ENCODE results near the gene NLGN1.
A peak's percentile ranks its signal among the peaks of the same experiment; 100 is the strongest.

NLGN1 gene

DNA sequence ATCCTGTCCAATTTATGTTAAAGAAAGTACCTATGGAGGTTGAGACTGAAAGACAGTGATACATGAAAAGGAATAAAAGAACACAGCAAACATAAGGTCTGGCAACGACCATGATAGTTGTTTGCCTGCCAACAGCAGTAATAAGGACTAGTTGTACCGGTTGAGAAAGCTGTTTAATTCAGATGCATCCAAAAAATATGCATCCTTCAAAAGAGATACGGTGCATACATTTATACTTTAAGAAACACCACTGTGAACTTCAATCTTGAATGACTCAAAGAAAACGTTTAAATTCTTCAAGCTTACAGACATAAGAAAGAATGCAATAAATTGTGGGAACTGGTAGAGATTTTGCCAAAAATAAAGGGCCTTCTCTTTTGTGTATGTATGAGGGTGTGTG lies 492.1 kb downstream of the NLGN1 start:
- Histone ChIP-seq H3K36me3 (ENCODE audit: control insufficient read depth in 4 of 4, insufficient read depth in 4 of 4, low read length in 3 of 4) (no peaks in the 10 kb centered on the region), H3K27ac (ENCODE audit: insufficient read depth in 1 of 2, low read depth in 1 of 2, low read length in 2 of 2, poor library complexity in 1 of 2, severe bottlenecking in 2 of 2) (no peak overlapping the region), H3K27me3 (replicated peaks in 2 of 5; ENCODE audit: control insufficient read depth in 4 of 5, insufficient read depth in 5 of 5, low read length in 4 of 5) (no peaks in the 10 kb centered on the region), H3K9me3 (ENCODE audit: control extremely low read depth in 1 of 5, control insufficient read depth in 4 of 5, insufficient read depth in 2 of 5, low read depth in 1 of 5, low read length in 4 of 5) (no peaks in the 10 kb centered on the region), H3K4me1 (ENCODE audit: control extremely low read depth in 1 of 4, control insufficient read depth in 4 of 4, insufficient read depth in 4 of 4, low read length in 3 of 4) (peaks cover 0 to 6% (median 2%) of the 10 kb centered on the region in 4 experiments), H3K4me3 (ENCODE audit: control insufficient read depth in 1 of 7, extremely low read depth in 1 of 7, insufficient read depth in 4 of 7, low read depth in 2 of 7, low read length in 6 of 7) (no peak overlapping the region)
- POLR2A ChIA-PET, result no interaction called here
- CTCF ChIA-PET, result interaction anchor here (1.4 kb wide), 1 partner anchor 16 kb away, joined by 3 read pairs; no protein-coding TSS in a partner anchor
- WGBS (ENCODE audit: insufficient coverage), result 92% methylated on average over 2 of the region's 4 CpGs
- no peak for DNase-seq

GRCh38 chr3:173890091-173890490 lies 492.5 kb downstream of the NLGN1 start:
- H3K27me3 ChIP-seq (replicated peaks in 2 of 5; ENCODE audit: control insufficient read depth in 4 of 5, insufficient read depth in 5 of 5, low read length in 4 of 5), result no peaks in the 10 kb centered on the region
- DNase-seq, result no peak
- ChIA-PET CTCF (interaction anchor here (1.4 kb wide), 1 partner anchor 15 kb away, joined by 3 read pairs; no protein-coding TSS in a partner anchor), POLR2A (no interaction called here)
- H3K9me3 ChIP-seq (ENCODE audit: control extremely low read depth in 1 of 5, control insufficient read depth in 4 of 5, insufficient read depth in 2 of 5, low read depth in 1 of 5, low read length in 4 of 5), result no peaks in the 10 kb centered on the region
- no peaks in the 10 kb centered on the region for H3K36me3 ChIP-seq (ENCODE audit: control insufficient read depth in 4 of 4, insufficient read depth in 4 of 4, low read length in 3 of 4)
- H3K4me3 ChIP-seq (ENCODE audit: control insufficient read depth in 1 of 7, extremely low read depth in 1 of 7, insufficient read depth in 4 of 7, low read depth in 2 of 7, low read length in 6 of 7), result no peak overlapping the region
- 100% methylated on average over 3 of the region's 4 CpGs for WGBS (ENCODE audit: insufficient coverage)
- no peak overlapping the region for H3K27ac ChIP-seq (ENCODE audit: insufficient read depth in 1 of 2, low read depth in 1 of 2, low read length in 2 of 2, poor library complexity in 1 of 2, severe bottlenecking in 2 of 2)
- peaks cover 0 to 6% (median 2%) of the 10 kb centered on the region in 4 experiments for H3K4me1 ChIP-seq (ENCODE audit: control extremely low read depth in 1 of 4, control insufficient read depth in 4 of 4, insufficient read depth in 4 of 4, low read length in 3 of 4)

DNA sequence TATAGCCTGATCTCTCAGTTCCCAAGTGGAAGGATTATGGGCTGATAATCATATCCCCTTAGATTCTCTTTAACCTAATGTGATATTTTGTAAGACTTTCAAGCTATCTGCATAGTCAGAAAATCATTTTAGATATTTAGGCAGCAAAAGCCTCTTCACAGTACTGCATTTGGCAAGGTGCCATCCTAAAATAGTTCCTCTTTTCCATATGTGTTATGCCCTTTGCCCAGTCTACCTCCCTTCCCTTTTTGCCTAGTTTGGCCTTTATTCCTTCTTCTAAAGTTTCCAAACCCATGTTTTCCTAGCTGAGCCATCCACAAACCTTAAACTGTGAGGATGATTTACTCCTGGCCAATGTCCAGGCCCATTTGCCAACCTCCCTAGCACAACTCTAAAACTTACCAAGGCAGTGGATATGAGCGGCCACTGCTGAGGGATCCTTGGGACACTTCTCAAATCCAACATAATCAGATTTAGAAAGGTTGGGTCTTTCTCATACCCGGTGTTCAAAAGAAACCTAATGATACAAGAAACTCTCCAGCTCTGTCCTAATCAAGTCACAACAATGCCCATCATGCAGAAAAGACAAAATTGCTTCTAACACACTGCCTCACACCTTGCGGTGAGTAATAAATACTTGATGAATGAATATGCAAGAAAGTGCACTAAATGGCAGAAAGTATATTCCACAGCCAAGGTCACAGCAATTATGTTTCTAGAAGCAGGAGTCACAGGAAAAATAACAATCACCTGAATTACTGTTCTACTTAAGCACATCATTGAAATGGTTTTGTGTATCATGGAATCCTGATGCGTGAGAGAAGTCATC lies 493.9 kb downstream of the NLGN1 start:
- Histone ChIP-seq H3K4me1 (ENCODE audit: control extremely low read depth in 1 of 4, control insufficient read depth in 4 of 4, insufficient read depth in 4 of 4, low read length in 3 of 4) (peaks cover 0 to 6% (median 2%) of the 10 kb centered on the region in 4 experiments), H3K9me3 (ENCODE audit: control extremely low read depth in 1 of 5, control insufficient read depth in 4 of 5, insufficient read depth in 2 of 5, low read depth in 1 of 5, low read length in 4 of 5) (no peaks in the 10 kb centered on the region), H3K27me3 (replicated peaks in 2 of 5; ENCODE audit: control insufficient read depth in 4 of 5, insufficient read depth in 5 of 5, low read length in 4 of 5) (no peaks in the 10 kb centered on the region), H3K36me3 (ENCODE audit: control insufficient read depth in 4 of 4, insufficient read depth in 4 of 4, low read length in 3 of 4) (no peaks in the 10 kb centered on the region), H3K27ac (ENCODE audit: insufficient read depth in 1 of 2, low read depth in 1 of 2, low read length in 2 of 2, poor library complexity in 1 of 2, severe bottlenecking in 2 of 2) (no peak overlapping the region), H3K4me3 (ENCODE audit: control insufficient read depth in 1 of 7, extremely low read depth in 1 of 7, insufficient read depth in 4 of 7, low read depth in 2 of 7, low read length in 6 of 7) (no peak overlapping the region)
- peak; percentile 64 to 89 (median 88) for DNase-seq
- ChIA-PET POLR2A (interaction anchor here (0.6 kb wide), 1 partner anchor 12 kb away, joined by 9 read pairs; no protein-coding TSS in a partner anchor), CTCF (interaction anchor here (0.8 kb wide), 1 partner anchor 8 kb away, joined by 3 read pairs; no protein-coding TSS in a partner anchor)
- WGBS (ENCODE audit: insufficient coverage), result 100% methylated on average over 1 of the region's 4 CpGs

DNA sequence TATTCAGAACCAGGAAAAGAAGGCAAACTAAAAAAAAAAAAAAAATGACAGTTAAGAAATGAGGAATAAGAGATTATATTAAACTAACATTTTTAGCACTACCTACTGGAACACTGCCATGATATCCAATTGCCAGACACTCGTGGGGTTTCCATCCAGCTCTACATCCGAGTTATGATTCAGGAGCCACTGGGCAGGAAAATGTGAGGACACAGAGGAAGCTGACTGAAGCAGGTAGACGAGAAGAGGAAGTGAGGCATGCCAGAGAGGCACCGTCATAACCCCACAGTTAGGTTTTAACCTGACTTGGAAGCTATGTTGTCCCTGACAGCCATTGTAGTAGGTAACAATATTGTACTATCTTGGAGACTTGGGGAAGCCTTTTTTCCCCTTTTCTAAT lies 495.0 kb downstream of the NLGN1 start:
- WGBS (ENCODE audit: insufficient coverage), result 57% methylated on average over 2 of the region's 4 CpGs
- ChIA-PET POLR2A (no interaction called here), CTCF (no interaction called here)
- peak in 2 of 3 donors; percentile 12 to 45 for DNase-seq
- no peaks in the 10 kb centered on the region for H3K27me3 ChIP-seq (replicated peaks in 2 of 5; ENCODE audit: control insufficient read depth in 4 of 5, insufficient read depth in 5 of 5, low read length in 4 of 5)
- H3K27ac ChIP-seq (ENCODE audit: insufficient read depth in 1 of 2, low read depth in 1 of 2, low read length in 2 of 2, poor library complexity in 1 of 2, severe bottlenecking in 2 of 2), result no peak overlapping the region
- H3K4me3 ChIP-seq (ENCODE audit: control insufficient read depth in 1 of 7, extremely low read depth in 1 of 7, insufficient read depth in 4 of 7, low read depth in 2 of 7, low read length in 6 of 7), result no peak overlapping the region
- H3K36me3 ChIP-seq (ENCODE audit: control insufficient read depth in 4 of 4, insufficient read depth in 4 of 4, low read length in 3 of 4), result no peaks in the 10 kb centered on the region
- H3K9me3 ChIP-seq (ENCODE audit: control extremely low read depth in 1 of 5, control insufficient read depth in 4 of 5, insufficient read depth in 2 of 5, low read depth in 1 of 5, low read length in 4 of 5), result no peaks in the 10 kb centered on the region
- peaks cover 0 to 6% (median 2%) of the 10 kb centered on the region in 4 experiments for H3K4me1 ChIP-seq (ENCODE audit: control extremely low read depth in 1 of 4, control insufficient read depth in 4 of 4, insufficient read depth in 4 of 4, low read length in 3 of 4)

DNA sequence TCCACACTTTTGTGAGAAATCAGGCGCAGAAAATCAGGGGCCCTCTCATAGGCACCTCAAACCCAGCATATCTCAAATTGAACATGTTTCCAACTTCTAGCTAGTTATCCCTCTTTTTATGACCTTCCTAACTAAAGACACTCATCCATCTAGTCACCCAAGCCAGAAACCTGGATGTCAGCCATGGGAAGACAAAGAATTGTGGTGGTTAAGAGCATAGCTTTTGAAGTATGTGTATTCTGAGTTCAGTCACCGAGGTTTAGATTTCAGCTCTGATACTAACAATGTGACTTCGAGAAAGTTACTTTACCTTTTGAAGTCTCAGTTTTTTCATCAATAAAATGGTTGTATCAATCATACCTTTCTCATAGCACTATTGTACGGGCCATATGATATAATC lies 495.5 kb downstream of the NLGN1 start:
- WGBS (ENCODE audit: insufficient coverage), result no CpG with 5 or more reads among the region's 4 CpGs
- Histone ChIP-seq H3K9me3 (ENCODE audit: control extremely low read depth in 1 of 5, control insufficient read depth in 4 of 5, insufficient read depth in 2 of 5, low read depth in 1 of 5, low read length in 4 of 5) (no peaks in the 10 kb centered on the region), H3K4me3 (ENCODE audit: control insufficient read depth in 1 of 7, extremely low read depth in 1 of 7, insufficient read depth in 4 of 7, low read depth in 2 of 7, low read length in 6 of 7) (no peak overlapping the region), H3K27me3 (replicated peaks in 2 of 5; ENCODE audit: control insufficient read depth in 4 of 5, insufficient read depth in 5 of 5, low read length in 4 of 5) (no peaks in the 10 kb centered on the region), H3K27ac (ENCODE audit: insufficient read depth in 1 of 2, low read depth in 1 of 2, low read length in 2 of 2, poor library complexity in 1 of 2, severe bottlenecking in 2 of 2) (no peak overlapping the region), H3K4me1 (ENCODE audit: control extremely low read depth in 1 of 4, control insufficient read depth in 4 of 4, insufficient read depth in 4 of 4, low read length in 3 of 4) (peaks cover 0 to 6% (median 2%) of the 10 kb centered on the region in 4 experiments), H3K36me3 (ENCODE audit: control insufficient read depth in 4 of 4, insufficient read depth in 4 of 4, low read length in 3 of 4) (no peaks in the 10 kb centered on the region)
- ChIA-PET CTCF (no interaction called here), POLR2A (no interaction called here)
- no peak for DNase-seq

DNA sequence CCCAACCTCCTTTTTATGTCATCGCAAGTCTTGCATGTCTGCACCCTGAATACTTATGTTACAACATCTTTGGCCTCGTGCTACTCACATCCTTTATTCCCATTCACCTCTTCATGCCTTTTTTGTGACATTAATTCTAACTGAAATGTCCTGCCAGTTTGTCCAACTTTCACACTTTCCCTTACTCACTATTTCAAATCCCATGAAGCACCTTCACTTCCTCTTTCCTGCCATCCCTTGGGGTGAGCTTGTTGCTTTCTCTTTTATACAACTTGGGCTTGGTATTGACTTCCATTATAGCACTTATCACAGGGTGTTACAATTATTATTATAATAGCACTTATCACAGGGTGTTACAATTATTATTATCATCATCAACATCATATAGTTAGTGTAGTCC lies 496.3 kb downstream of the NLGN1 start:
- Histone ChIP-seq H3K27ac (ENCODE audit: insufficient read depth in 1 of 2, low read depth in 1 of 2, low read length in 2 of 2, poor library complexity in 1 of 2, severe bottlenecking in 2 of 2) (no peak overlapping the region), H3K27me3 (replicated peaks in 2 of 5; ENCODE audit: control insufficient read depth in 4 of 5, insufficient read depth in 5 of 5, low read length in 4 of 5) (no peaks in the 10 kb centered on the region), H3K36me3 (ENCODE audit: control insufficient read depth in 4 of 4, insufficient read depth in 4 of 4, low read length in 3 of 4) (no peaks in the 10 kb centered on the region), H3K9me3 (ENCODE audit: control extremely low read depth in 1 of 5, control insufficient read depth in 4 of 5, insufficient read depth in 2 of 5, low read depth in 1 of 5, low read length in 4 of 5) (no peaks in the 10 kb centered on the region), H3K4me3 (ENCODE audit: control insufficient read depth in 1 of 7, extremely low read depth in 1 of 7, insufficient read depth in 4 of 7, low read depth in 2 of 7, low read length in 6 of 7) (no peak overlapping the region), H3K4me1 (ENCODE audit: control extremely low read depth in 1 of 4, control insufficient read depth in 4 of 4, insufficient read depth in 4 of 4, low read length in 3 of 4) (peaks cover 0 to 6% (median 2%) of the 10 kb centered on the region in 4 experiments)
- CTCF ChIA-PET, result no interaction called here
- peak in 1 of 3 donors; percentile 4 for DNase-seq
- POLR2A ChIA-PET, result no interaction called here
- WGBS (ENCODE audit: insufficient coverage), result 97% methylated on average over 2 of the region's 2 CpGs

DNA sequence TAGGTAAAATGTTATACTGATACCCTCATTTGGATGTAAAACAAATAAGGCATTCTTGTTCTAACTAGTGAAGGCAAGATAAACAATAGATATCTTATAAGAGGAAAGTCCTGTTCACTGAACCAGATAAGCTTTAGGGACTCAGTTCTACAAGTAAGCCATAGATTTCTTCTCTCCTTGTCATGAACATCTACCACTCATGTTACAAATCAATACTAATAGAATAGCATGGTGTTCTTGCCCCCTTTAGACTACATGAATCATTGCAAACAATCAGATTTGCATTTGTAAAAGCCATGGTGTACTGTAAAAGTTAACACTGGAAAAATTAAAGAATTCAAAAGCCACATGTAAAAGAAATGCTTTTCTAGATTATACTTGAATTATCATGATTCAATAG lies 500.1 kb downstream of the NLGN1 start:
- H3K27ac ChIP-seq (ENCODE audit: insufficient read depth in 1 of 2, low read depth in 1 of 2, low read length in 2 of 2, poor library complexity in 1 of 2, severe bottlenecking in 2 of 2), result no peak overlapping the region
- no peaks in the 10 kb centered on the region for H3K9me3 ChIP-seq (ENCODE audit: control extremely low read depth in 1 of 5, control insufficient read depth in 4 of 5, insufficient read depth in 2 of 5, low read depth in 1 of 5, low read length in 4 of 5)
- no peak overlapping the region for H3K4me3 ChIP-seq (ENCODE audit: control insufficient read depth in 1 of 7, extremely low read depth in 1 of 7, insufficient read depth in 4 of 7, low read depth in 2 of 7, low read length in 6 of 7)
- DNase-seq, result no peak
- H3K4me1 ChIP-seq (ENCODE audit: control extremely low read depth in 1 of 4, control insufficient read depth in 4 of 4, insufficient read depth in 4 of 4, low read length in 3 of 4), result no peaks in the 10 kb centered on the region
- H3K27me3 ChIP-seq (replicated peaks in 2 of 5; ENCODE audit: control insufficient read depth in 4 of 5, insufficient read depth in 5 of 5, low read length in 4 of 5), result no peaks in the 10 kb centered on the region
- ChIA-PET POLR2A (no interaction called here), CTCF (no interaction called here)
- no peaks in the 10 kb centered on the region for H3K36me3 ChIP-seq (ENCODE audit: control insufficient read depth in 4 of 4, insufficient read depth in 4 of 4, low read length in 3 of 4)

All from common myeloid progenitor, CD34-positive (primary cell).